Left cardiac atrium (tissue), 2 donors: ENCODE data around the gene ARMCX4. TPM values are rescaled to one million over a fixed set of nuclear protein-coding genes. Genes with fewer than 3 reads are reported as not detected.

Experiments used
- total RNA-seq, 2 donors: library from RNA; stranded (reverse); fragmentation: NEBNext Ultra II Directional; extraction: Animal tissue kit (Norgen Biotek cat#: 25700); gene quantifications; one replicate each; pipeline ENCODE4 v1.2.1, GENCODE V29; 2021
- donor health status: DM: no; HTN: yes; CAD: no; lungs with severe emphysema.
- donor health status: DM: yes; HTN: yes; CAD: no.

ARMCX4 gene
- total RNA-seq, 2 donors from 2014 or later = 7.6 to 10.4 TPM

Other genes with a start within 250 kb of the ARMCX4 start
- under 1 TPM in 1 of 2 donors, not detected in 1; 0.15 TPM for gene TAF7L, start 194.1 kb upstream of the ARMCX4 start, total RNA-seq
- gene TIMM8A, start 136.7 kb upstream of the ARMCX4 start, total RNA-seq = 10 to 100 TPM; 18.1 to 21.3 TPM
- 1 to 10 TPM; 3.5 to 5.9 TPM for gene BTK, start 99.3 kb upstream of the ARMCX4 start, total RNA-seq
- 100 to 1,000 TPM in 1 of 2 donors, 10 to 100 TPM in 1; 98.2 to 109 TPM for gene RPL36A, start 94.4 kb upstream of the ARMCX4 start, total RNA-seq
- 10 to 100 TPM; 17.8 to 23.8 TPM for gene GLA, start 77.5 kb upstream of the ARMCX4 start, total RNA-seq
- 10 to 100 TPM; 52.7 to 70.6 TPM for gene HNRNPH2, start 77.2 kb upstream of the ARMCX4 start, total RNA-seq
- 10 to 100 TPM; 29.3 to 31.8 TPM for gene ARMCX1, start 65.1 kb downstream of the ARMCX4 start, total RNA-seq
- 10 to 100 TPM; 30.3 to 30.4 TPM for gene ARMCX6, start 132.5 kb downstream of the ARMCX4 start, total RNA-seq
- gene ARMCX3, start 137.7 kb downstream of the ARMCX4 start, total RNA-seq = 10 to 100 TPM; 58.8 to 76.1 TPM
- gene ARMCX2, start 174.4 kb downstream of the ARMCX4 start, total RNA-seq = 10 to 100 TPM; 35.9 to 37.5 TPM